Breast epithelium (tissue), 4 donors: ENCODE results near the gene AGAP1. TPM values are rescaled to one million over a fixed set of nuclear protein-coding genes. Genes with fewer than 3 reads are reported as not detected.

Experiments
- DNase-seq, 2 donors: peaks; one replicate each; pipeline ENCODE4 v3.0.0-alpha.2; 2019; ENCODE audit warnings: low spot score in 2 of 2
- H3K27ac ChIP-seq, 2 donors: fragments of 200-600 bp; sonication (generic) in 1 of 2; one replicate each; pipeline ENCODE4 v1.5.1; 2016 to 2019; ENCODE audit warnings: mild to moderate bottlenecking in 1 of 2
- H3K27me3 ChIP-seq, 2 donors: fragments of 200-600 bp; sonication (generic) in 1 of 2; one replicate each; pipeline versions ENCODE4 v1.5.1 to v1.6.0; 2017 to 2019; ENCODE audit warnings: control low read depth in 1 of 2, mild to moderate bottlenecking in 1 of 2
- H3K36me3 ChIP-seq: fragments of 200-600 bp; one replicate; pipeline ENCODE4 v1.5.1; 2019
- H3K4me1 ChIP-seq, 2 donors: fragments of 200-600 bp; sonication (generic); one replicate each; pipeline ENCODE4 v1.5.1; 2016 to 2019; ENCODE audit warnings: control low read depth in 1 of 2
- H3K4me3 ChIP-seq, 3 donors: fragments of 200-600 bp; sonication (generic); 1 replicate in 2 of 3; 2 replicates in 1 of 3; pipeline ENCODE4 v1.5.1; 2016 to 2019; ENCODE audit warnings: mild to moderate bottlenecking in 3 of 3, moderate library complexity in 2 of 3
- H3K9me3 ChIP-seq, 2 donors: fragments of 200-600 bp; sonication (generic) in 1 of 2; one replicate each; pipeline ENCODE4 v1.5.1; 2016 to 2019; ENCODE audit warnings: control low read depth in 1 of 2
- CTCF ChIP-seq, 3 donors: fragments of 450-650 bp; IDR thresholded peaks; one replicate each; pipeline ENCODE4 v1.5.1; 2016 to 2017; ENCODE audit warnings: antibody characterized with exemption in 3 of 3, mild to moderate bottlenecking in 3 of 3, moderate library complexity in 3 of 3
- POLR2A ChIP-seq: fragments of 450-650 bp; IDR thresholded peaks from one replicate; pipeline ENCODE4 v1.6.1; 2016; ENCODE audit warnings: antibody characterized with exemption, mild to moderate bottlenecking, moderate library complexity
- POLR2AphosphoS5 ChIP-seq, 3 donors: sonication (generic); formaldehyde crosslinking; IDR thresholded peaks; one replicate each; pipeline ENCODE4 v1.6.1; 2017; ENCODE audit warnings: antibody characterized with exemption in 3 of 3
- intact Hi-C: fragments of 100-400 bp; cut with DNase I; formaldehyde crosslinking; loops from one replicate; pipeline ENCODE4 v1.15.1; 2023; ENCODE audit warnings: low total_unique reads
- total RNA-seq, 3 donors: library from RNA; depleted of rRNA; stranded (reverse); fragments of >200 nt; gene quantifications; one replicate each; pipeline ENCODE4 v1.1.0, GENCODE V29; 2016

The AGAP1 gene
- total RNA-seq, 3 donors from 2014 or later, result 19.7 to 27.1 (median 25.9) TPM

DNA sequence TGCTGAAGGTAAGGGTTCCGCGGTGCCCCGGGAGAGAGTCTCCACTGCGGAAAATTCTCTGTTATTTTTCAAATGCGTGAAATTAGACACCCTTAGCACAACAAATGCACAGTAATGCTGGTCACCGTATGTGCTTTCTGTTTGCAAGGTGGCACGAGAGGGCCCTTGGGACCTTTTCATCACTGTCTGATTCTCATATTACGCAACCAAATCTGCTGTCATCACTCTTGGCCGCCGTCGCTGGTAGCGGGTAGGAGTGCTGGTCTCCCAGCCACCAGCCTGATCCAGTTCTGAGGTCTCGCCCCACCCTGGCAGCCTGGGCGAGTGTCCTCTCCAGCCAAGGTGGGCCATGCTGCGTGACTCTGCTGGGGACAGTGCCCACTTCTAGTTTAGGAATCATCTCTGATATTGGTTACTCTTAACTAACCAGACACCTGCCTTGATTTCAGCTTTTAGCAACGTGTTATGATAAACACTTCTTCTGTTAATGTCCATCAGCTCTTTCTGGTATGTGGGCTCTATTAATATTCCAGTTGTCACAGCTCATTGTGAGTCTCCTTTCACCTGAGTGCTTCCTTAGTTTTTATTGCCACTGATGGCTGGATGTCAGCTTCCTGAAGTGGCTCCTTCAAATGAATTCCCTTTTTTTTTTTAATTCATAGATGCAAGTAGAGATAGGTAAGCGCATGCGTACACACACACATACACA lies 474.9 kb downstream of the AGAP1 start:
- Histone ChIP-seq H3K27ac (no peak overlapping the region), H3K36me3 (no peaks in the 10 kb centered on the region), H3K4me3 (no peak overlapping the region), H3K9me3 (no peaks in the 10 kb centered on the region), H3K4me1 (no peaks in the 10 kb centered on the region), H3K27me3 (no peaks in the 10 kb centered on the region)
- intact Hi-C loops, result no loop called here
- TF ChIP-seq POLR2A, result no peak
- no peak for TF ChIP-seq POLR2AphosphoS5 (IDR thresholded peaks at IDR 0.05)
- TF ChIP-seq CTCF (IDR thresholded peaks at IDR 0.05), result no peak
- no peak for DNase-seq

- TF ChIP-seq CTCF (IDR thresholded peaks at IDR 0.05), result no peak
- TF ChIP-seq POLR2AphosphoS5 (IDR thresholded peaks at IDR 0.05), result no peak
- no peak for TF ChIP-seq POLR2A
- H3K4me3 ChIP-seq, result no peak overlapping the region
- no peak overlapping the region for H3K27ac ChIP-seq
- no peak for DNase-seq
- H3K27me3 ChIP-seq, result no peaks in the 10 kb centered on the region
- H3K36me3 ChIP-seq, result no peaks in the 10 kb centered on the region
- H3K9me3 ChIP-seq, result no peaks in the 10 kb centered on the region
- no peaks in the 10 kb centered on the region for H3K4me1 ChIP-seq
- intact Hi-C loops, result no loop called here
Measured at GRCh38 chr2:235970204-235971040, 476.6 kb downstream of the AGAP1 start.

GRCh38 chr2:235976516-235976915 lies 482.7 kb downstream of the AGAP1 start:
- TF ChIP-seq POLR2A, result no peak
- no peak for TF ChIP-seq CTCF (IDR thresholded peaks at IDR 0.05)
- no peak for TF ChIP-seq POLR2AphosphoS5 (IDR thresholded peaks at IDR 0.05)
- Histone ChIP-seq H3K4me1 (no peaks in the 10 kb centered on the region), H3K27me3 (no peaks in the 10 kb centered on the region), H3K36me3 (no peaks in the 10 kb centered on the region), H3K9me3 (no peaks in the 10 kb centered on the region), H3K27ac (no peak overlapping the region), H3K4me3 (no peak overlapping the region)
- DNase-seq, result no peak
- intact Hi-C loops, result no loop called here

DNA sequence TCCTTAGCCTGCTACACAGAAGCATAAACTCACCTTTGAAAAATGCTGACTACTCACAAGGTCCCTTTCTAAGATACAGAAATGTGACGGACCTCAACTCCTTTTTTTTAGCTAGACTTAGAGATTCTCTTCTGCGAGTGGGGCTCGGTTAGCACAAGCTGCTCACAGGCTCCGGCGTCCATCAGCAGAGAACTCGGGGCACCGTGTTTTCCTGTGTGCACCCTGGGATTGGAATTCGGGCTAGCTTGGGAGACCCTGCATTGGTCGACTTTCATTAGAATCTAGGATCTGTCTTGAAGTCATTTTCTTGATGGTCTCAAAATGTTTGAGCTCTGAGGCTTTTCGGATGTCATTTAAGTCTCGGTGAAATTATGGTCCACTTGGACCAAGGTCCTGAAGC lies 483.1 kb downstream of the AGAP1 start:
- intact Hi-C loops, result no loop called here
- Histone ChIP-seq H3K9me3 (no peaks in the 10 kb centered on the region), H3K27me3 (no peaks in the 10 kb centered on the region), H3K4me3 (no peak overlapping the region), H3K4me1 (no peaks in the 10 kb centered on the region), H3K27ac (no peak overlapping the region), H3K36me3 (no peaks in the 10 kb centered on the region)
- TF ChIP-seq POLR2AphosphoS5 (IDR thresholded peaks at IDR 0.05) (no peak), CTCF (IDR thresholded peaks at IDR 0.05) (no peak), POLR2A (no peak)
- no peak for DNase-seq

GRCh38 chr2:235977445-235977844 lies 483.6 kb downstream of the AGAP1 start:
- no peak for DNase-seq
- H3K27me3 ChIP-seq, result no peaks in the 10 kb centered on the region
- H3K4me1 ChIP-seq, result no peaks in the 10 kb centered on the region
- no peaks in the 10 kb centered on the region for H3K36me3 ChIP-seq
- intact Hi-C loops, result no loop called here
- no peaks in the 10 kb centered on the region for H3K9me3 ChIP-seq
- H3K4me3 ChIP-seq, result no peak overlapping the region
- H3K27ac ChIP-seq, result no peak overlapping the region
- TF ChIP-seq CTCF (IDR thresholded peaks at IDR 0.05) (no peak), POLR2AphosphoS5 (IDR thresholded peaks at IDR 0.05) (no peak), POLR2A (no peak)
